HepG2 (cell line): ENCODE data around the gene CEBPB. TPM values are rescaled to one million over a fixed set of nuclear protein-coding genes. Genes with fewer than 3 reads are reported as not detected.

Experiments used
- DNMT3B ChIP-seq: conservative IDR thresholded peaks from 2 replicates; pipeline ENCODE4 v1.6.1; 2016; ENCODE audit warnings: missing biosample characterization, control low read depth
- DR1 ChIP-seq: sonication (generic); formaldehyde crosslinking; IDR thresholded peaks from 2 replicates; pipeline ENCODE4 v1.8.0; 2021; ENCODE audit warnings: mild to moderate bottlenecking, missing genetic modification reagents, inconsistent platforms
- GATA4 ChIP-seq: sonication (generic); IDR thresholded peaks from 2 replicates; pipeline ENCODE4 v1.6.1; 2016; ENCODE audit warnings: antibody characterized with exemption, low read depth, borderline replicate concordance
- HNF4A ChIP-seq: sonication (generic); formaldehyde crosslinking; IDR thresholded peaks from 2 replicates; pipeline ENCODE4 v1.4.0; 2020; ENCODE audit warnings: missing genetic modification reagents
- JUN ChIP-seq: sonication (generic); formaldehyde crosslinking; IDR thresholded peaks from 2 replicates; pipeline ENCODE4 v1.4.0; 2020; ENCODE audit warnings: mild to moderate bottlenecking, missing genetic modification reagents
- LBX2 ChIP-seq: sonication (generic); formaldehyde crosslinking; IDR thresholded peaks from 2 replicates; pipeline ENCODE4 v1.5.0; 2020; ENCODE audit warnings: missing genetic modification reagents, mild to moderate bottlenecking, borderline replicate concordance
- MAFF ChIP-seq: IDR thresholded peaks from 2 replicates; pipeline ENCODE4 v1.6.1; 2011; ENCODE audit warnings: low read depth, low read length, improper control_type of control experiment
- MYC ChIP-seq: sonication (generic); formaldehyde crosslinking; IDR thresholded peaks from 2 replicates; pipeline ENCODE4 v1.9.0; 2021; ENCODE audit warnings: missing genetic modification reagents, borderline replicate concordance
- NFKB2 ChIP-seq: sonication (generic); formaldehyde crosslinking; IDR thresholded peaks from 2 replicates; pipeline ENCODE4 v1.4.0; 2020; ENCODE audit warnings: missing genetic modification reagents, borderline replicate concordance
- NFRKB ChIP-seq: fragments of 450-650 bp; IDR thresholded peaks from 2 replicates; pipeline ENCODE4 v1.6.1; 2017
- PHF21A ChIP-seq: sonication (generic); formaldehyde crosslinking; IDR thresholded peaks from 2 replicates; pipeline ENCODE4 v1.5.0; 2020; ENCODE audit warnings: mild to moderate bottlenecking, missing genetic modification reagents
- RELA ChIP-seq: sonication (generic); formaldehyde crosslinking; IDR thresholded peaks from 2 replicates; pipeline ENCODE4 v1.4.0; 2020; ENCODE audit warnings: missing genetic modification reagents
- SALL2 ChIP-seq: sonication (generic); formaldehyde crosslinking; IDR thresholded peaks from 2 replicates; pipeline ENCODE4 v1.8.1; 2023; ENCODE audit warnings: mild to moderate bottlenecking, missing genetic modification reagents, inconsistent platforms
- SOX5 ChIP-seq: IDR thresholded peaks from 2 replicates; pipeline ENCODE4 v1.6.1; 2016; ENCODE audit warnings: borderline replicate concordance
- STAG1 ChIP-seq: sonication (generic); formaldehyde crosslinking; IDR thresholded peaks from 2 replicates; pipeline ENCODE4 v1.4.0; 2020; ENCODE audit warnings: missing genetic modification reagents
- ZBED4 ChIP-seq: sonication (generic); formaldehyde crosslinking; IDR thresholded peaks from 2 replicates; pipeline ENCODE4 v1.4.0; 2020; ENCODE audit warnings: missing genetic modification reagents, borderline replicate concordance
- ZBTB25 ChIP-seq: IDR thresholded peaks from 2 replicates; pipeline ENCODE4 v1.6.1; 2018; ENCODE audit warnings: missing genetic modification reagents
- ZNF136 ChIP-seq: sonication (generic); formaldehyde crosslinking; IDR thresholded peaks from 2 replicates; pipeline ENCODE4 v1.8.1; 2022; ENCODE audit warnings: low read depth, mild to moderate bottlenecking, moderate library complexity, missing genetic modification reagents
- ZNF17 ChIP-seq: sonication (generic); formaldehyde crosslinking; IDR thresholded peaks from 2 replicates; pipeline ENCODE4 v1.5.0; 2020; ENCODE audit warnings: mild to moderate bottlenecking, missing genetic modification reagents
- ZNF556 ChIP-seq: sonication (generic); formaldehyde crosslinking; IDR thresholded peaks from 2 replicates; pipeline ENCODE4 v1.4.0; 2020; ENCODE audit warnings: mild to moderate bottlenecking, missing genetic modification reagents, borderline replicate concordance
- ZNF598 ChIP-seq: sonication (generic); formaldehyde crosslinking; IDR thresholded peaks from 2 replicates; pipeline ENCODE4 v1.5.1; 2020; ENCODE audit warnings: mild to moderate bottlenecking, missing genetic modification reagents, borderline replicate concordance
- ZNF619 ChIP-seq: sonication (generic); formaldehyde crosslinking; IDR thresholded peaks from 2 replicates; pipeline ENCODE4 v1.4.0; 2020; ENCODE audit warnings: mild to moderate bottlenecking, missing genetic modification reagents
- ZNF747 ChIP-seq: sonication (generic); formaldehyde crosslinking; IDR thresholded peaks from 2 replicates; pipeline ENCODE4 v1.8.1; 2023; ENCODE audit warnings: missing genetic modification reagents, mild to moderate bottlenecking, borderline replicate concordance
- ZSCAN5A ChIP-seq: sonication (generic); formaldehyde crosslinking; IDR thresholded peaks from 2 replicates; pipeline ENCODE4 v1.8.0; 2022; ENCODE audit warnings: mild to moderate bottlenecking, missing genetic modification reagents, borderline replicate concordance
- polyA plus RNA-seq, 8 experiments: library from polyadenylated mRNA; depleted of rRNA in 3 of 8; stranded (reverse) in 7 of 8; unstranded in 1 of 8; fragments of >200 nt; fragmentation: Illumina TruSeq in 4 of 8; extraction: Trizol in 4 of 8; gene quantifications; 2 replicates each; pipeline versions ENCODE4 v1.2.1 to v1.2.3, GENCODE V29; 2011 to 2016; ENCODE audit warnings: low read depth in 4 of 8, missing spikeins in 1 of 8, mixed read lengths in 1 of 8; ENCODE audit not compliant: insufficient read depth in 1 of 8
- total RNA-seq, 5 experiments: library from RNA; depleted of rRNA; stranded (reverse); fragments of >200 nt; fragmentation: Illumina TruSeq; extraction: Trizol; gene quantifications; 2 replicates each; pipeline ENCODE4 v1.2.3, GENCODE V29; 2016; ENCODE audit warnings: low read depth in 1 of 5

The CEBPB gene
- total and polyA plus RNA-seq, 2 of the 13 experiments (the other 11 are each of a cell fraction or from before 2014, with no cell fraction given) = 18.5 to 28.2 TPM

GRCh38 chr20:50169329-50169823 lies 21.3 kb upstream of the CEBPB start (continued):
- TF ChIP-seq ZBED4 (CRISPR knock-in tag) (peak; percentile 71; the same call in 1 of the 2 replicates), HNF4A (peak; percentile 64), JUN (CRISPR knock-in tag) (no peak), ZNF17 (CRISPR knock-in tag) (no peak), DR1 (CRISPR knock-in tag) (no peak), SALL2 (CRISPR knock-in tag) (0 out of 2 replicates have a peak, but pooled peaks have one; percentile 19), STAG1 (peak; percentile 86), ZNF619 (CRISPR knock-in tag) (peak; percentile 90), MAFF (peak; percentile 24; the same call in 1 of the 2 replicates), GATA4 (no peak), ZBTB25 (peak; percentile 66; the same call in 1 of the 2 replicates), ZNF556 (0 out of 2 replicates have a peak, but pooled peaks have one; percentile 19), MYC (CRISPR knock-in tag) (no peak), DNMT3B (CRISPR knock-in tag) (0 out of 2 replicates have a peak, but pooled peaks have one; percentile 45), RELA (CRISPR knock-in tag) (0 out of 2 replicates have a peak, but pooled peaks have one; percentile 50), ZNF598 (CRISPR knock-in tag) (peak; percentile 80), LBX2 (CRISPR knock-in tag) (no peak), NFKB2 (no peak), ZSCAN5A (CRISPR knock-in tag) (no peak), SOX5 (0 out of 2 replicates have a peak, but pooled peaks have one; percentile 24), ZNF136 (0 out of 2 replicates have a peak, but pooled peaks have one; percentile 6), NFRKB (no peak), PHF21A (CRISPR knock-in tag) (peak; percentile 83; the same call in 1 of the 2 replicates), ZNF747 (peak; percentile 34; the same call in 1 of the 2 replicates)
